GM19463 (cell line): ENCODE measurements around the gene CRABP2.

Experiments used
- ATAC-seq: cut with Tn5 transposase; IDR thresholded peaks from one replicate; pipeline ENCODE4 v1.9.1; 2021; ENCODE audit warnings: mild to moderate bottlenecking, moderate library complexity; ENCODE audit not compliant: unreplicated experiment

CRABP2 gene

DNA sequence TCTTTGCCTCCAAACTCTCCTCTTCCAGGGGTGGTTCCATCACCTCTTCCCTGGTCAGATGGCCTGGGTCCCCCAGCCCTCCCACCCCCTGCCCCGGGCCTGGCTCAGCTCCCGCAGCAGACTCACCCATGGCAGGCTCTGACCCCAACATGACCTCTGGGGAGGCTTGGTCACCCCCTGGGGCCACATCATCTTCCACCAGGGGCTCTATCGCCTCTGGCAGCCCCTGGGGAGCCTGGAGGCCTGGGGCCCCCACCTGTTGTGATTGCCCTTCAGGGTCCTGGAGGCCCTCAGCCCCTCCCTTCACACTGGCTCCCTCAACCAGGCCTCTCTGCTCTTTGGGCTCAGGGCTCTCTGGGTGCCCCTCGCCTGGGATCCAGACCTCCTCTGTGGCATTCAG is 34.6 kb downstream of the CRABP2 start:
- ATAC-seq: no peak

- ATAC-seq: no peak
These were observed 35.0 kb downstream of the CRABP2 start for GRCh38 chr1:156670359-156670758.

DNA sequence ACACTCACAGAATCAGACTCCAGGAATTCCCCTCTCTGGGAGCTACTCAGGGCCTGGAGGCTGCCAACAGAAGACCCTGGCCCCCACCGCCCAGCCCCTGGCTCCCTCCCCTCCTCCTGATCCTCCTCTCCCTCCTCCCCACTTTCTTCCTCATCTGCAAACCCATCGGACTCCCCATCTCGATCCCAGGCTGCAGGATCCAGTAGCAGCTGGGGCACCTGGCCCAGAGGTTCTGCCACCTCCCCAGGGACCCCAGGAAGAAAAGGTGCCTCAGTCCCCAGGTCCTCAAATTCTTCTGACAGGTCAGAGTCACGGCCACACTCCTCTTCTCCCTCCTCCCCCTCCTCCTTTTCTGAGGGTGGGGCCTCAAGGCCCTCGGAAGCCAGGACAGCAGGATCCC is 35.6 kb downstream of the CRABP2 start:
- no peak for ATAC-seq

DNA sequence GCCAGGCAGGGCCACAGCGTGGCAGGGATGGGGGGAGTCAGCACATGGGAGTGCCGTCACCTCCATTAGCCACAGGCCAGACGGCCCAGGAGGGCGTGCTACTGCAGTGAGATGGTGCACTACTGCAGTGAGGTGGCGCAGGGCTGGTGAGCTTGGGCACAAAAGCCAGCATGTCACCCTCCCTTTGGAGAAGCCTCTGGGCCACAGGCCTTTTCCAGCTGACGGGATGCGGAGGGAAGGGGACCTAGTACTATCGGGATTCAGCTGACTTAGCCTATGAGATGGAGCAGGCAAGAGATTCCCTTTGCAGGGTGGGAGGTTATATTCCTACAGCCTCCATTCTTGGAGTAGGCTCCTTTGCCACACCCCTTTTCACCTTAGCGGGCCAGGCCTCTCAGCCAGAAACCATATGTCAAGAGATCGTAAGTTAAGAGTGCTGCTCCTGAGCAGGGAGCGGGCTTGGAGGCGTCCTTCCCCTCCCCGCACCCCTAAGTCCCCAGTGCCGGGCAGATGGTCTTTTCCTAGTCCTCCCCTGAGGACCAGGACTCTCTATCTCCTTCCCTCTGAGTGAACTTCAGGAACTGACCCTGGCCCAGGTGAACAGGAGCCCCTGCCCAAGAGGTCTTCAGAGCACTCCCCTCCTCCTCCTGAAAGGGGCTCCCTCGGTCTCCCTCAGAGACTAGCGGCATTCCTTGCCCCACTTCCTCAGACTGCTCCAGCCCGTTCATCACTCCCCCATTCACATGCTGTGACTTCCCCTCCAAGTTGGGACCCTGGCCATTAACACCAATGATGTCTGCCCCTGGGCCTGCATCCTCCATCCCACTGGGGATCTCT is 36.4 kb downstream of the CRABP2 start:
- no peak for ATAC-seq

- no peak for ATAC-seq
These were observed 37.2 kb downstream of the CRABP2 start for GRCh38 chr1:156667968-156668709.

DNA sequence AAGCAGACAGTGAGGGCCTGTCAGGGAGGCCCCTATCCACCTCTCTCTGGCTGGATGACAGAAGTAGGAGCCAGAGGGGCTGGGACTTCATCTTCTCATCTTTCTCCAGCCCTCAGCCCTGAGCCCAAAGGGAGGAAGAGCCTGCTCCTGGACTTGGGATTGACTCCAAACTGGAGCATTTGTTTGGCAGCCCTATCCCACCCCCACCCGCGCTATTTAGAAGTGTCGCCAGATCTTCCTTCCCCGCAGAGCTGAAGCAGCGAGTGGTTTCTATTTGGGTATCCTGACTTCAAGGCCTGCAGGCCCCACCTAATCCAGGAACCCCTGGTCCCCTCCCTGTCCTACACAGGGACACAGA is 37.8 kb downstream of the CRABP2 start:
- ATAC-seq: no peak

GRCh38 chr1:156666862-156667609 is 38.3 kb downstream of the CRABP2 start:
- ATAC-seq: no peak

- no peak for ATAC-seq
These were observed 39.8 kb downstream of the CRABP2 start for GRCh38 chr1:156665539-156665938.

GRCh38 chr1:156664767-156665411 is 40.5 kb downstream of the CRABP2 start:
- peak; percentile 30 for ATAC-seq

DNA sequence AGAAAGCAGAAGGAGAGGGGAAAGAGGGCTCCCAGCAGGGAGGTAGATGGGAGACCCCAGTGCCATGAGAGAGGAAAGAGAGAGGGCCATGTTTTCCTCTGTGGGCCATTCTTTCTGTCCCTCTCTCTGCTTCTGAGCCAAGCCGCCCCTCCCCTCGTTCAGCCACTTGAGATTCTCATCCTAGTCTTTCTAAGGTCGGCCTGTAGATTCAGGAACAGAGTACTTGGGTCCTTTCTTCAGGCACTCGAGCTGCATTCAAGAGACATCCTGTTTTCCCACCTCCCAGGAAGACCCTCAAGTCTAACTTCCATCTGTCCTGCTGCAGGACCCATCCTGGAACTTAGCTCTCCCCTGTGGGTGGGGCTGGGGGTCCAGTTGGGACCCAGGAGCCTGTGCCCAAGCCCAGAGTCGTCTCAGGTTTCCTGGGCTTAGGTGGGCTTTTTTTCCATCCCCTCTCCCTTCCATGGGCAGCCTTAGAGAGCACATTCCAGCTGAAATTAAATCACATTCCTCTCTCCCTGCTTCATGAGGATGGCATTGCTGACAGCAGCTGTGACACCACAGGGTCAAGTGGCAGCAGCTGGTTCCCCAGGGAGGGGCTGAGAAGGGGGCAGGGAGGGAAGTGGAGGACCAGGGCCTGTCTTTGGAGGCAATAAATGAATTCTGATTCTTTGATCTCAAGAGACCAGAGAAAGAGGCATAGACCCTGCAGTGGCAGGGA is 41.2 kb downstream of the CRABP2 start:
- ATAC-seq: no peak

DNA sequence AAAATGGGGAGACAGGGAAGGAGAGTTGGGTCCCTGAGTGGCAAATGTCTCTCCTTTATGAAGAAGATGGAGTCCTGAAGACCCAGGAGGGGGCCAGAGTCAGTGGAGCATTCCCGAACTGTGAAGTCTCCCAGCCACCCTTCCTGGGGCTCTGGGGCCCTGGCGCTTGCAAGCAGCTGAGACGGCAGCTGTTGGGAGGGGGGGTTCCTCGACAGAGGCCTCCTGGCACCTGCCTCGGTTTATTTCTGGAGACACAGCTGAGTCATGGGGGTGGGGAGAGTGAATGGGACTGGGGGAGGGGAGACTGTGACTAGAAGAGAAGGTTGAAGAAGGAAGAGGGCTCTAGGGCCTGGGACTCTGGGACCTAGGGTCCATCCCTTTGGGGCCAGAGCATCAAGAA is 42.2 kb downstream of the CRABP2 start:
- no peak for ATAC-seq

DNA sequence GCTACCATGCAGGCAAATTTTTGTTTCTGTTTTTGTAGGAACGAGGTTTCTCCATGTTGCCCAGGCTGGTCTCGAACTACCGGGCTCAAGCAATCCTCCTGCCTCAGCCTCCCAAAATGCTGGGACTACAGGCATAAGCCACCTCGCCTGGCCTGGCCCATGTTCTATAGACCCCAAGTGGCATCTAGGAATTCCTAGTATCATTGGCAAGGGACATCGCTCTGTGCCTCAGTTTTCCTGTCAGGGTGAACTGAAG is 42.7 kb downstream of the CRABP2 start:
- no peak for ATAC-seq

DNA sequence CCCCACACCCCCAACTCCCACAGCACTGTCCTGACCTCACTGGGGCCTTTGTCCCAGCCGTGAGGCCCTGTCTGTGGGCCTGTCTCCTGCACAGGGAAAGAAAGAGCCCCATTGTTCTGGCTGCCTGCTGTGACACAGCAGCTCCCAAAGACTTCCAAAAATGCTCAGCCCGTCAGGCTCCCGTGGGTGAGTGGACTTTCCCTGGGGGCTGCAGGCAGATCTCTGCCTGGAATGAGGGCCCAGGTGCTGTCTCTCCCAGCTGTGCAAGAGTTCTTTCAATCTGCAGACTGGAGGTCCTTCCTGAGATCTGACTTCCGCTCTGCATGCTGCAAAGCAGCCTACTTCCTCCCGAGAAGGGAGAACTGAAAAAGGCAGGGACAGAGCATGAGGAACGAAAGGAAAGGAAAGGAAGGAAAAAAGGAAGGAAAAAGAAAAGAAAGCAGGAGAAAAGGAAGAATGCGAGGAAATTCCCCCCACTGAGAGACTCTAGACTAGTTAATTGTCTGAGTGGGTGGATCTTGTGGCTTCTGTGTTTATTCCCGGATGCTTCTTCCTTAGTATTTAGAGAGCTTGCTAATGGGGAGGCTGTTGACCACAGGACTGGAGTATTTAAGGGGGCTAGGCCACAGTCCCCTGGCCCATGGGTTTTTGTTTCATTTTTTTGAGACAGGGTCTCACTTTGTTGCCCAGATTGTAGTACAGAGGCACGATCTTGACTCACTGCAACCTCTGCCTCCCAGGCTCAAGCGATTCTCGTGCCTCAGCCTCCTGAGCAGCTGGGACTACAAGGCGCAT is 43.2 kb downstream of the CRABP2 start:
- ATAC-seq: no peak

DNA sequence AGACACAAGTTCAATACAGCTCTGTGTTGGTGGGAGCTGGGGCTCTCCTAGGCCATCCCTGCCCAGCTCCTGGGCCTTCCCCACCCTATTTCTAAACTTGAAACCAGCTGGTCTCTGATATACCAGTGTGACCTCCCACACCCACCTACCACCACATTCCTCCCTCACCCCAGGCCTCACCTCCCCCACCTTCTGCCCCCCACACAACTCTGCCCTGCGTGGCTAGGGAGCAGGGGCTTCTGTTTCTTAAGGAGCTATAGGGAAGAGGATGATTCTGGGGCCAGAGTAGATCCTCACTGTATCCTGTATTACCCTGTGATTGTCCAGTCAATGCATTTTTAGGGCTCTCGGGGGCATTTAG is 44.7 kb downstream of the CRABP2 start:
- ATAC-seq: no peak

GRCh38 chr1:156659988-156660751 is 45.2 kb downstream of the CRABP2 start:
- ATAC-seq: peak; percentile 58

- ATAC-seq: no peak
These were observed 45.8 kb downstream of the CRABP2 start for GRCh38 chr1:156659661-156659987.

- ATAC-seq: no peak
These were observed 46.3 kb downstream of the CRABP2 start for GRCh38 chr1:156658945-156659574.

- no peak for ATAC-seq
These were observed 46.9 kb downstream of the CRABP2 start for GRCh38 chr1:156658496-156658895.

GRCh38 chr1:156657741-156658319 is 47.6 kb downstream of the CRABP2 start:
- no peak for ATAC-seq
